Liver (tissue), 9 donors: ENCODE measurements around the gene NUDT8. TPM values are rescaled to one million over a fixed set of nuclear protein-coding genes. Genes with fewer than 3 reads are reported as not detected.

Experiments used
- DNase-seq: peaks from one replicate; pipeline ENCODE4 v3.0.0-alpha.2; 2017; ENCODE audit warnings: low spot score
- H3K27ac ChIP-seq, 2 donors: one replicate each; pipeline ENCODE4 v1.7.0; 2013; ENCODE audit warnings: inconsistent platforms in 2 of 2, low read length in 2 of 2, control low read depth in 1 of 2, low read depth in 1 of 2, mild to moderate bottlenecking in 1 of 2
- H3K27me3 ChIP-seq, 4 donors: one replicate each; pipeline versions ENCODE4 v1.6.1 to v1.7.0; 2013; ENCODE audit warnings: low read length in 3 of 4, inconsistent platforms in 1 of 4, mild to moderate bottlenecking in 1 of 4, moderate library complexity in 1 of 4; ENCODE audit not compliant: control insufficient read depth in 4 of 4, insufficient read depth in 4 of 4
- H3K36me3 ChIP-seq, 4 donors: one replicate each; pipeline versions ENCODE4 v1.6.1 to v1.7.0; 2013; ENCODE audit warnings: low read length in 3 of 4, mild to moderate bottlenecking in 3 of 4, low read depth in 1 of 4, moderate library complexity in 1 of 4; ENCODE audit not compliant: control insufficient read depth in 4 of 4, insufficient read depth in 3 of 4
- H3K4me1 ChIP-seq, 4 donors: one replicate each; pipeline versions ENCODE4 v1.6.1 to v1.7.0; 2013; ENCODE audit warnings: low read length in 3 of 4, mild to moderate bottlenecking in 3 of 4, moderate library complexity in 1 of 4; ENCODE audit not compliant: control insufficient read depth in 4 of 4, insufficient read depth in 4 of 4
- H3K4me3 ChIP-seq, 3 donors: one replicate each; pipeline versions ENCODE4 v1.6.1 to v1.7.0; 2013; ENCODE audit warnings: low read length in 3 of 3, control low read depth in 1 of 3, low read depth in 1 of 3, mild to moderate bottlenecking in 1 of 3
- H3K9ac ChIP-seq, 2 donors: one replicate each; pipeline ENCODE4 v1.7.0; 2013; ENCODE audit warnings: low read length in 2 of 2, mild to moderate bottlenecking in 2 of 2, moderate library complexity in 2 of 2, control low read depth in 1 of 2, low read depth in 1 of 2
- H3K9me3 ChIP-seq, 4 donors: one replicate each; pipeline versions ENCODE4 v1.6.1 to v1.7.0; 2013; ENCODE audit warnings: low read length in 3 of 4; ENCODE audit not compliant: control insufficient read depth in 4 of 4
- FOXA1 ChIP-seq: IDR thresholded peaks from 2 replicates; pipeline ENCODE4 v1.6.1; 2016; ENCODE audit warnings: antibody characterized with exemption
- FOXA2 ChIP-seq: IDR thresholded peaks from 2 replicates; pipeline ENCODE4 v1.6.1; 2016; ENCODE audit warnings: antibody characterized with exemption
- GABPA ChIP-seq, 2 donors: IDR thresholded peaks in 1 of 2; conservative IDR thresholded peaks in 1 of 2; 2 replicates each; pipeline ENCODE4 v1.6.1; 2016; ENCODE audit warnings: antibody characterized with exemption in 2 of 2, mild to moderate bottlenecking in 1 of 2, moderate library complexity in 1 of 2
- HNF4A ChIP-seq, 2 donors: conservative IDR thresholded peaks; 2 replicates each; pipeline ENCODE4 v1.6.1; 2016; ENCODE audit warnings: antibody characterized with exemption in 2 of 2, mild to moderate bottlenecking in 2 of 2
- HNF4G ChIP-seq: IDR thresholded peaks from 2 replicates; pipeline ENCODE4 v1.6.1; 2016; ENCODE audit warnings: antibody characterized with exemption
- JUND ChIP-seq, 2 donors: IDR thresholded peaks; 2 replicates each; pipeline ENCODE4 v1.6.1; 2016; ENCODE audit warnings: antibody characterized with exemption in 2 of 2
- NR2F2 ChIP-seq: IDR thresholded peaks from 2 replicates; pipeline ENCODE4 v1.6.1; 2016; ENCODE audit warnings: antibody characterized with exemption
- RXRA ChIP-seq, 2 donors: IDR thresholded peaks; 2 replicates each; pipeline ENCODE4 v1.6.1; 2017 to 2018; ENCODE audit warnings: antibody characterized with exemption in 2 of 2, mild to moderate bottlenecking in 1 of 2
- SP1 ChIP-seq: IDR thresholded peaks from 2 replicates; pipeline ENCODE4 v1.6.1; 2018; ENCODE audit warnings: antibody characterized with exemption, mild to moderate bottlenecking
- WGBS: extraction: QIAGEN DNeasy Blood & Tissue Kit; methylation state at CpG from one replicate; pipeline ENCODE4 v1.1.7; 2013; 5-methylcytosine and 5-hydroxymethylcytosine counted together
- polyA plus RNA-seq, 2 donors: library from polyadenylated mRNA; stranded (reverse) in 1 of 2; unstranded in 1 of 2; fragments of 200-250 nt in 1 of 2; fragments of >200 nt in 1 of 2; fragmentation: Nextera tagmentation in 1 of 2; extraction: Ambion mirVana in 1 of 2; gene quantifications; one replicate each; pipeline versions ENCODE4 v1.2.1 to v1.2.3, GENCODE V29; 2013 to 2015
- total RNA-seq, 2 donors: library from RNA; depleted of rRNA; stranded (reverse); fragments of >200 nt; gene quantifications; one replicate each; pipeline ENCODE4 v1.2.3, GENCODE V29; 2014
- TF ChIP-seq, protein P1 (sequence below): IDR thresholded peaks from 2 replicates; pipeline ENCODE4 v1.6.1; 2016; ENCODE audit warnings: antibody characterized with exemption
- TF ChIP-seq, protein P2 (sequence below): IDR thresholded peaks from 2 replicates; pipeline ENCODE4 v1.6.1; 2016; ENCODE audit warnings: antibody characterized with exemption
- TF ChIP-seq, protein P3 (sequence below): IDR thresholded peaks from 2 replicates; pipeline ENCODE4 v1.6.1; 2016; ENCODE audit warnings: antibody characterized with exemption, mild to moderate bottlenecking
- TF ChIP-seq, protein P4 (sequence below): fragments of 150-350 bp; IDR thresholded peaks from 2 replicates; pipeline ENCODE4 v1.5.1; 2017; ENCODE audit warnings: improper control_type of control experiment, low read depth, low read length; ENCODE audit not compliant: missing input control
- donor health status: healthy.
- donor health status: healthy.
- donor health status: healthy.
- donor health status: healthy.
- donor health status: healthy.

Gene NUDT8
- total and polyA plus RNA-seq, 4 donors, result 19.5 to 66.9 (median 24.4) TPM

DNA sequence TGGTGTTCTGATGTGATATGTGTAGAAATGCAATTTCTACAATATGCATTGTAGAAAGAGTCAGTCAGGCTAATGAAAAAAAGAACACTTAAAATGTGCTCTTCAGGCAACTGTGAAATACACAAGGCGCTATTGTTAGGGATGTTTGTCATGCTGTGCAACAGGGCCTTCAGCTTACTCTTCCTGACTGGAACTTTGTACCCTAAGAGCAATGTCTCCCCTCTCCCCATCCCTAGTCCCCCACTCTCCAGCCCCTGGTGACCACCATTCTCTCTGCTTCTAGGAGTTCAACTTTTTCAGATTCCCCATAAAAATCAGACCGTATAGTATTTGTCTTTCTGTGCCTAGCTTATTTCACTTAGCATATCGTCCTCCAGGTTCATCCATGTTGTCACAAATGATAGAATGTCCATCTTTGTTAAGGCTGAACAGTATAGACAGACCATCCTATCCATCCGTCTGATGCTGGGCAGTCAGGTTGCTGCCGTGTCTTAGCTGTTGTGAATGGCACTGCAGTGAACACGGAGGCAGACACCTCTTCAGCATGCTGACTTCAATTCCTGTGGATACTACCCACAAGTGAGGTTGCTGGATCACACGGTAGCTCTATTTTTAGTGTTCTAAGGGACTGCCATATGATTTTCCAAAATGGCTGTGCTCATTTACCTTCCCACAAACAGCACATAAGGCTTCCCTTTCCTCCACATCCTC, 12.3 kb downstream of the NUDT8 start:
- Histone ChIP-seq H3K4me1 (peaks cover 3 to 25% (median 14%) of the 10 kb centered on the region in 4 donors), H3K9me3 (no peaks in the 10 kb centered on the region), H3K36me3 (peaks cover 0 to 3% (median 2%) of the 10 kb centered on the region in 4 donors), H3K27me3 (no peaks in the 10 kb centered on the region), H3K4me3 (no peak overlapping the region), H3K9ac (no peak overlapping the region), H3K27ac (no peak overlapping the region)
- no peak for DNase-seq
- 87% methylated on average over 7 of the region's 7 CpGs for WGBS
- TF ChIP-seq, protein P1, sequence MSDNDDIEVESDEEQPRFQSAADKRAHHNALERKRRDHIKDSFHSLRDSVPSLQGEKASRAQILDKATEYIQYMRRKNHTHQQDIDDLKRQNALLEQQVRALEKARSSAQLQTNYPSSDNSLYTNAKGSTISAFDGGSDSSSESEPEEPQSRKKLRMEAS, result no peak
- peak in 1 of 2 donors; percentile 15 for TF ChIP-seq HNF4A (conservative IDR thresholded peaks at IDR 0.05)

DNA sequence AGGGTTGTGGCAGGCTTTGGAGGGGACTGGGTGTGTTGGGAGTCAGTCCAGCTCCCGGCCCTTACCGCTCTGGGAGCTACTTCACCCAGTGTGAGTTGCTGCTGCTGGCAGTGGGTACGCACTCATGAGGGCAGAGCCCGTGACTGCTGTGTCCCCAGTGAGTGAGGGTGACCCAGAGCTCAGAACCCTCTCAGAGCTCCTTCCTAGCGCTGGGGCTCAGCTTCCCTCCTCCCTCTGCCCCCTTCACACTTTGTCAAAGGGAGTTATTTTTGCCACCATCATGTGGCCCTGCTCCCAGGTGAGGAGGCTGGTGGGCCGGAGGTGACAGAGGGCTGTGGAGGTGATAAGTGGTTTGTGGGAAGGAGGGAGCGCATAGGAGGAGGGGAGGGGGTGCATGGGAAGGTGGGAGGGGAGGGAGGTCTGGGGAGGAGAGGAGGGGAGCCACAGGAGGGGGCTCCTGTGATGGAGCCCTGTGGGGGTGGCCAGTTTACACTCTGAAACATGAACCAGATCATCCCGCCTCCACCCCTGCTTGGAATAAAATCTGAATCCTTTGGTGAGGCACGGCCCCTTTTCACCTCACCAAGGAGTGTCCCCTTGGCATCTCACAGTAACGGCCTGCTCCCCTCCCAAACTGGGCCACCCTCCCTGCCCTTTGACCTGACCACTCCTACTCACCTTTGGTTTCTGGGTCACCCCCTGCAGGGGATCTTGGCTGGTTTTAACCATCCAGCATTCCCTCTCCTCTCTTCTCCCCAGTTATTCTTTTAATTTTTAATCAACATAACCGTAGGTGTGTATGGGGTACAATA, 13.1 kb downstream of the NUDT8 start:
- no peak overlapping the region for H3K27ac ChIP-seq
- no peaks in the 10 kb centered on the region for H3K9me3 ChIP-seq
- no peaks in the 10 kb centered on the region for H3K27me3 ChIP-seq
- WGBS, result 47% methylated on average over 11 of the region's 11 CpGs
- no peak overlapping the region for H3K9ac ChIP-seq
- no peak overlapping the region for H3K4me3 ChIP-seq
- DNase-seq, result no peak
- H3K4me1 ChIP-seq, result peaks cover 3 to 25% (median 14%) of the 10 kb centered on the region in 4 donors
- TF ChIP-seq HNF4G, result no peak
- TF ChIP-seq HNF4A (conservative IDR thresholded peaks at IDR 0.05), result peak; percentile 14 to 24
- TF ChIP-seq FOXA1, result no peak
- TF ChIP-seq NR2F2, result peak; percentile 27
- TF ChIP-seq RXRA (IDR thresholded peaks at IDR 0.05), result peak; percentile 10 to 32
- TF ChIP-seq, protein P2, sequence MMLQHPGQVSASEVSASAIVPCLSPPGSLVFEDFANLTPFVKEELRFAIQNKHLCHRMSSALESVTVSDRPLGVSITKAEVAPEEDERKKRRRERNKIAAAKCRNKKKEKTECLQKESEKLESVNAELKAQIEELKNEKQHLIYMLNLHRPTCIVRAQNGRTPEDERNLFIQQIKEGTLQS, result no peak
- peaks cover 0 to 10% (median 5%) of the 10 kb centered on the region in 4 donors for H3K36me3 ChIP-seq

DNA sequence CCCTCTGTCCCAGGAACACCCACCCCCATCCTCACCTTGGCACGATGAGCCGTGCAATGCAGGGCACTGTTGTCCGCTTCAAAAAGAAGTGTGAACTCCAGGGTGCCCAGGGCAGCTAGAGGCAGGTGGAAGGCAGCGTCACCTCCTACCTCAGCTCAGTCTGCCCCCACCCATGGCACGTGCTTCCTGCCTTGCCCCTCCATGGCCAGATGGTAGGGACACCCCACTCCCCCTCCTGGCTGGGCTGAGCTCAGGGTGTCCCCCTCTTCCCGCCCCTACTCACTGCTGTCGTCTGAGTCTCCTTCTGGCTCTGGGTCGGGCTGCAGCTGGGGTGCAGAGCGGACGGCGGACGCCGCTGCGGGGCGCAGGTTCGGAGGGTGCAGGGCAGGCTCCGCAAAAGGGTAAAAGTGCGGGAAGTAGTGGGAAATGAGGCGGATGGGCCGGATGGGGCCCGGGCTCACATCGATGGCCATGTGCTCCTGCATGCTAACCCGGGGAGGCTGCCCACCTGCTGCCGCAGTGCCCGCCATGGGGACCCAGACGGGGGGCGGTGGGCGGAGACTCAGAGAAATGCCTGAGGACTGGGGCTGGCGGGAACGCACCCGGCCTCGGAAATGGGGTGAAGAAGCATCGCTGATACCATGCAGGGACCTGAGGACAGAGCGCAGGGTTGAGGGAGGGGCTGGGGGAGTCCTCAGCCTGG, 13.9 kb downstream of the NUDT8 start:
- H3K27ac ChIP-seq, result no peak overlapping the region
- no peaks in the 10 kb centered on the region for H3K9me3 ChIP-seq
- WGBS, result 40% methylated on average over 34 of the region's 34 CpGs
- H3K9ac ChIP-seq, result no peak overlapping the region
- H3K36me3 ChIP-seq, result peaks cover 0 to 17% (median 8%) of the 10 kb centered on the region in 4 donors
- no peak overlapping the region for H3K4me3 ChIP-seq
- peaks cover 3 to 25% (median 14%) of the 10 kb centered on the region in 4 donors for H3K4me1 ChIP-seq
- no peaks in the 10 kb centered on the region for H3K27me3 ChIP-seq
- DNase-seq, result no peak
- TF ChIP-seq SP1 (no peak), HNF4A (conservative IDR thresholded peaks at IDR 0.05) (no peak), FOXA2 (no peak), JUND (IDR thresholded peaks at IDR 0.05) (no peak), GABPA (IDR thresholded peaks at IDR 0.05 in 1 of 2, conservative IDR thresholded peaks at IDR 0.05 in 1 of 2) (no peak)
- TF ChIP-seq, protein P3, sequence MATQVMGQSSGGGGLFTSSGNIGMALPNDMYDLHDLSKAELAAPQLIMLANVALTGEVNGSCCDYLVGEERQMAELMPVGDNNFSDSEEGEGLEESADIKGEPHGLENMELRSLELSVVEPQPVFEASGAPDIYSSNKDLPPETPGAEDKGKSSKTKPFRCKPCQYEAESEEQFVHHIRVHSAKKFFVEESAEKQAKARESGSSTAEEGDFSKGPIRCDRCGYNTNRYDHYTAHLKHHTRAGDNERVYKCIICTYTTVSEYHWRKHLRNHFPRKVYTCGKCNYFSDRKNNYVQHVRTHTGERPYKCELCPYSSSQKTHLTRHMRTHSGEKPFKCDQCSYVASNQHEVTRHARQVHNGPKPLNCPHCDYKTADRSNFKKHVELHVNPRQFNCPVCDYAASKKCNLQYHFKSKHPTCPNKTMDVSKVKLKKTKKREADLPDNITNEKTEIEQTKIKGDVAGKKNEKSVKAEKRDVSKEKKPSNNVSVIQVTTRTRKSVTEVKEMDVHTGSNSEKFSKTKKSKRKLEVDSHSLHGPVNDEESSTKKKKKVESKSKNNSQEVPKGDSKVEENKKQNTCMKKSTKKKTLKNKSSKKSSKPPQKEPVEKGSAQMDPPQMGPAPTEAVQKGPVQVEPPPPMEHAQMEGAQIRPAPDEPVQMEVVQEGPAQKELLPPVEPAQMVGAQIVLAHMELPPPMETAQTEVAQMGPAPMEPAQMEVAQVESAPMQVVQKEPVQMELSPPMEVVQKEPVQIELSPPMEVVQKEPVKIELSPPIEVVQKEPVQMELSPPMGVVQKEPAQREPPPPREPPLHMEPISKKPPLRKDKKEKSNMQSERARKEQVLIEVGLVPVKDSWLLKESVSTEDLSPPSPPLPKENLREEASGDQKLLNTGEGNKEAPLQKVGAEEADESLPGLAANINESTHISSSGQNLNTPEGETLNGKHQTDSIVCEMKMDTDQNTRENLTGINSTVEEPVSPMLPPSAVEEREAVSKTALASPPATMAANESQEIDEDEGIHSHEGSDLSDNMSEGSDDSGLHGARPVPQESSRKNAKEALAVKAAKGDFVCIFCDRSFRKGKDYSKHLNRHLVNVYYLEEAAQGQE, result no peak
- TF ChIP-seq, protein P1, result no peak
- TF ChIP-seq, protein P4, sequence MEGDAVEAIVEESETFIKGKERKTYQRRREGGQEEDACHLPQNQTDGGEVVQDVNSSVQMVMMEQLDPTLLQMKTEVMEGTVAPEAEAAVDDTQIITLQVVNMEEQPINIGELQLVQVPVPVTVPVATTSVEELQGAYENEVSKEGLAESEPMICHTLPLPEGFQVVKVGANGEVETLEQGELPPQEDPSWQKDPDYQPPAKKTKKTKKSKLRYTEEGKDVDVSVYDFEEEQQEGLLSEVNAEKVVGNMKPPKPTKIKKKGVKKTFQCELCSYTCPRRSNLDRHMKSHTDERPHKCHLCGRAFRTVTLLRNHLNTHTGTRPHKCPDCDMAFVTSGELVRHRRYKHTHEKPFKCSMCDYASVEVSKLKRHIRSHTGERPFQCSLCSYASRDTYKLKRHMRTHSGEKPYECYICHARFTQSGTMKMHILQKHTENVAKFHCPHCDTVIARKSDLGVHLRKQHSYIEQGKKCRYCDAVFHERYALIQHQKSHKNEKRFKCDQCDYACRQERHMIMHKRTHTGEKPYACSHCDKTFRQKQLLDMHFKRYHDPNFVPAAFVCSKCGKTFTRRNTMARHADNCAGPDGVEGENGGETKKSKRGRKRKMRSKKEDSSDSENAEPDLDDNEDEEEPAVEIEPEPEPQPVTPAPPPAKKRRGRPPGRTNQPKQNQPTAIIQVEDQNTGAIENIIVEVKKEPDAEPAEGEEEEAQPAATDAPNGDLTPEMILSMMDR, result no peak
